Activated CD4-positive, alpha-beta T cell treated with anti-CD3 and anti-CD28 coated beads, Interleukin-2, amount 50 U/mL, for 48 hours (primary cell): ENCODE measurements around the gene RPL41.
A peak's percentile ranks its signal among the peaks of the same experiment; 100 is the strongest.
"Not testable (repeated sequence)": the region's sequence is repeated elsewhere in the genome, so short reads cannot be mapped to it uniquely, and the experiment has no call there.

ENCODE experiments used
- DNase-seq, 2 experiments: peaks; one replicate each; pipeline ENCODE4 v3.0.0-alpha.2; 2020

The RPL41 gene

DNA sequence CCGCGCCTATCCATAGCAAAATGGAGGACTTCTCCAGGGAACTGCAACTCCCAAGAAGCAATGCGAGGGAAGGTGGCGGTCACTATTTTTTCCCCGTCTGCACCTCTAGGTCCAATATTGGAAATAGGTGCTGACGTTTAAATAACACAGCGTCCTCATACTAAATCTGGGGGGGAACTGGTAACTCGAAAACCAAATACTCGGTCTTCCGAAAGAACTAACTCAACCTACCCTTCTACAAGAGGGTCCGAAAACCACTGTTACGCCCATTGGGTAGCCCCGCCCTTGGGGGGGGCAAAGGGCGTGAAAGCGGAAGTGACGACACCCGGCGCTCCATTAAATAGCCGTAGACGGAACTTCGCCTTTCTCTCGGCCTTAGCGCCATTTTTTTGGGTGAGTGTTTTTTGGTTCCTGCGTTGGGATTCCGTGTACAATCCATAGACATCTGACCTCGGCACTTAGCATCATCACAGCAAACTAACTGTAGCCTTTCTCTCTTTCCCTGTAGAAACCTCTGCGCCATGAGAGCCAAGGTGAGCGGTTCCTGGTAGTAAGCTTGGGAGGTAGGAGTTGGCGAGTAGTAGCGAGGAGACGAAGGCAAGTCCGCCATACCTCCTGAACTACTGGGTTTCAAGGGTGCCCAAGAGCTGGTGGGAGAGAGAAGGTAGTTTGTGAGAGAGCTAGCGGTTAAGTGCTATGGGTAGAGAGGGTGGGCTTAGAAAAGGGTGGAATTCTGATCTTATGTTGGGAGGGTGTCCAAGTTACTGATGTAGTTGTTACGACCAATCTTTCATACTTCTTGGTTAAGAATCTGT is at the start of gene RPL41:
RPL41 (plus strand) TSS at position 367 of the 815 bp plus-strand sequence.
- DNase-seq, result peak; percentile 93 to 95

GRCh38 chr12:56071648-56072047 is 44.8 kb upstream of the RPL41 start:
- no peak for DNase-seq

GRCh38 chr12:56074396-56074795 is 42.0 kb upstream of the RPL41 start:
- DNase-seq, result no peak

DNA sequence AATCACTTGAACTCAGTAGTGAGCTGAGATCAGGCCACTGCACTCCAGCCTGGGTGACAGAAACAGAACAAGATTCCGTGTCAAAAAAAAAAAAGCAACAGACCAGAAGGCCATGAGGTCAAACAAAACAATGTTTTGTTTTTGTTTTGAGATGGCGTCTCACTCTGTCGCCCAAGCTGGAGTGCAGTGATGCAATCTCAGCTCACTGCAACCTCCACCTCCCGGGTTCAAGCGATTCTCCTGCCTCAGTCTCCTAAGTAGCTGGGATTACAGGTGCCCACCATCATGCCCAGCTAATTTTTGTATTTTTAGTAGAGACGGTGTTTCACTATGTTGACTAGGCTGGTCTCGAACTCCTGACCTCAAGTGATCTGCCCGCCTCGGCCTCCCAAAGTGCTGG is 38.5 kb upstream of the RPL41 start:
- DNase-seq, result not testable (repeated sequence)

DNA sequence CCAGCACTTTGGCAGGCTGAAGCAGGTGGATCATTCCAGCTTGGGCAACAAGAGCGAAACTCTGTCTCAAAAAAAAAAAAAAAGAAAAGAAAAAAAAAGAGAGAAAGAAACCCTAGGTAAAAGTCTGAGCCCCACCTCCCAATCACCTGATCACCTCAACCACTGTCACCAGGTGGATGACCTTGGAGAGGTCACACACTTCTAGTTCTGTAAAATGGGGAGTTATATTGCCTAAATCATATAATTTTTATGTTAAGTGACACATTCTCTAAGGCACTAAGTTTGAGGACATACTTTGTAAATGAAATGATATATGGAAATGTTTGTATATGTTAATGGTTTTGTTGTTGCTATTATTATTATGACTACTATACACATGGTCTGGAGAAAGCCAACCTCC is 38.0 kb upstream of the RPL41 start:
- DNase-seq, result no peak

- peak; percentile 68 to 74 for DNase-seq
Observed at GRCh38 chr12:56078931-56079722, 37.3 kb upstream of the RPL41 start.

DNA sequence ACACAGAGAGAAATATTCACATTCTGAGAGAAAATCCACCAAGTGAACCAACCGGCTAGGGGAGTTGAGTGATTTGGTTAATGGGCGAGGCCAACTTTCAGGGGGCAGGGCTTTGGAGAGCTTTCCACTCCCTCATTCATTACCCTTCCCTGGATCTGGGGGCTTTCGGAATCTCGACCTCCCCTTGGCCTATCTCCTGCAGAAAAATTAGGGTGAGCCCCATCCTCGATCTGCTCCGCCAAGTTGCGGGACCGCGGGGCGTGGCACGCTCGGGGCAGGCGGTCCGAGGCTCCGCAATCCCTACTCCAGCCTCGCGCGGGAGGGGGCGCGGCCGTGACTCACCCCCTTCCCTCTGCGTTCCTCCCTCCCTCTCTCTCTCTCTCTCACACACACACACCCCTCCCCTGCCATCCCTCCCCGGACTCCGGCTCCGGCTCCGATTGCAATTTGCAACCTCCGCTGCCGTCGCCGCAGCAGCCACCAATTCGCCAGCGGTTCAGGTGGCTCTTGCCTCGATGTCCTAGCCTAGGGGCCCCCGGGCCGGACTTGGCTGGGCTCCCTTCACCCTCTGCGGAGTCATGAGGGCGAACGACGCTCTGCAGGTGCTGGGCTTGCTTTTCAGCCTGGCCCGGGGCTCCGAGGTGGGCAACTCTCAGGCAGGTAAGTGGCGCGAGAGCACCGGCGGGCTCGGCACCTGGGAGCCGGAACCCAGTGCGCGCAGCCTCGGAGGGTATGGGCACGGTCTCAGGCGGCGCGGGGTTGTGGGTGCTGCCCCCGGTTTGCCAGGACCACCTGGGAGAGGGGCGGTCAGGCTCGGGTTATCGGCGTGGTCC is 36.5 kb upstream of the RPL41 start, which contains the start of gene ERBB3:
ERBB3 (plus strand) TSS at position 443 of the 833 bp plus-strand sequence; CDS start at position 579, 136 bp downstream.
- peak; percentile 74 to 82 for DNase-seq

GRCh38 chr12:56080556-56081138 is 35.8 kb upstream of the RPL41 start:
- DNase-seq, result peak in 1 of 2 experiments; percentile 5

DNA sequence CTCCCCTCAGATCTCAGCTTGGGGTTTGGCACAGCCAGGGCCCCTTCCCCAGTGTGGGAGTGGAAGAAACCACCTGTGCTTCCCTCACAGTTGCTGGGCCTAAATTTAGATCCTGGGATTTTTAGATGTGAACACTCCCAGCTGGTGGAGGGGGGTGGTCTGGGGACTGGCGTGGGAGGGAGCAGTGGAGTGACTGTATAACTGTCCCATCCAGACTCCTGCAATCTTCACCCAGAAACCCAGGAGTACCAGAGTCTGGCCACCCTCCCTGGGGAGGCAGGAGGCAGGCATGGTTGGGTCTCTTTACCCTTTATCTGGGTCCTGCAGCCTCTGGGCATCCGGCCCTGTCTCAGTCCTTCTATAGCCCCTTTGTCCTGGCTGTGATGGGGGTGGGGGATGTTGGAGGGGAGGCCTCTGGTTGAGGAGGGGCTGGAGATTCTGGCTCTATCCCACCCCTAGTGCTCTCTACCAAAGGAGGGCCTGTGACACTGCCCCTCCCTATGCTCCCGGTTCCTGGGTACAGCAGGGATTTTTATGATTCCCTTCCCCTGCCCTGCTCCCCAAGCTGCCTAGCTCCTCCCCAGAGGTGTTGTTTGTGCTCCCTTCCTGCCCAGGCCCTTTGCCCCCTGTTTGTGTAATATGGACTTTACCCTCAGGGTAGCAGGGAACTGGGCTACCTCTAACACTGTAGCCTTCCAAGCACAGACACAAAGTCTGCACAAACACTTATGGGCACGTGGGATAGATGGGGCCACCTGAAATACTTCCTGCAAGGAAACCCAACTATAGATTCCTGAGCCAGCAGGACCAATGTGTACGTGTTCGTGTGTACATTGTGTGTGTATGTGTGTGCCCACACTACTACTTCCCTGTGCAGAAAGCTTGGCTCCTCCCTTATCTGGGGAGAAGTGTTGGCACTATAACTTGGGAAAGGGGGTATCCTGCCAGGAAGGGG is 34.8 kb upstream of the RPL41 start:
- no peak for DNase-seq

DNA sequence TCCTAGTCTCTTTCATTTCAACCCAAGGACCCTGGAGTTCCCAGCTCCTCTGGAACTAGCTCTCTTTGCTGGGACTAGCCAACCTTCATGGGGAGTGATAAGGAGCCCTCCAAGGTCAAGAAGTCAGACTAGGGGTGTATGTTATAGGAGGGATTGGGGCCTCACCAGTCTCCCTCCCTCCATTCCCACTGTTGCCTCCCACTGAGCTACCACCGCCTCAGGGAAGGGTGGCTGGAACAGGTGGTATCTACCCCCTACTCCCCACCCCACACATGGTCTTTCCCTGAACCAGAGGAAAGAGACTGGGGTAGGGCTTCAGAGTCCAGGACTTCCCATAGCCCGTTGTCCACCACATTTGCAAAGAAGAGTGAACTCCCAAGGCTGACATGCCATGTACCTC is 34.1 kb upstream of the RPL41 start:
- DNase-seq, result no peak

GRCh38 chr12:56082967-56083366 is 33.5 kb upstream of the RPL41 start:
- DNase-seq, result no peak

DNA sequence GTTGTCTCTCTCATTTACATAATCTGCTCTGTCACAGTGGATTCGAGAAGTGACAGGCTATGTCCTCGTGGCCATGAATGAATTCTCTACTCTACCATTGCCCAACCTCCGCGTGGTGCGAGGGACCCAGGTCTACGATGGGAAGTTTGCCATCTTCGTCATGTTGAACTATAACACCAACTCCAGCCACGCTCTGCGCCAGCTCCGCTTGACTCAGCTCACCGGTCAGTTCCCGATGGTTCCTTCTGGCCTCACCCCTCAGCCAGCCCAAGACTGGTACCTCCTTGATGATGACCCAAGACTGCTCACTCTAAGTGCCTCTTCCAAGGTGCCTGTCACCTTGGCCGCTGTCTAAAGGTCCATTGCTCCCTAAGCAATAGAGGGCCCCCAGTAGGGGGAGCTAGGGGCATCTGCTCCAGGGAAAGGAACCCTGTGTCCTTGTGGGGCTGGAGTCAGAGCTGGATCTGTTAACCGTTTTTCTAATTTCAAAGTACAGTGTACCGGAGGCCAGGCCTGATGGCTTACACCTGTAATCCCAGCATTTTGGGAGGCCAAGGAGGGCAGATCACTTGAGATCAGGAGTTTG is 31.4 kb upstream of the RPL41 start:
- peak; percentile 42 to 57 for DNase-seq

GRCh38 chr12:56086096-56086495 is 30.3 kb upstream of the RPL41 start:
- no peak for DNase-seq

DNA sequence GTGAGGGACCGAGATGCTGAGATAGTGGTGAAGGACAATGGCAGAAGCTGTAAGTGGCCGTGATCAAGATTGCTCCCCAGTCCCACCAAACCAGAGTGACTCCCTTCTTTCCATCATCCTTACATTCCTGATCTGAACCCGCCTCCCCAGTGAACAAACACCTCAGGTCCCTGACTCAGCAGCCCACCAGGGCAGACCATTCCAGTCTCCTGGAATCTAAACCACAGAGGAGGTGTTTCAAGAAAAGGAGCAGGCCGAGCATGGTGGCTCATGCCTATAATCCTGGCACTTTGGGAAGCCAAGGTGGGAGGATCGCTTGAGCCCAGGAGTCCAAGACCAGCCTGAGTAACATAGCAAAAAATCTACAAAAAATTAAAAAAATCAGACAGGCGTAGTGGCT is 29.8 kb upstream of the RPL41 start:
- DNase-seq, result no peak

DNA sequence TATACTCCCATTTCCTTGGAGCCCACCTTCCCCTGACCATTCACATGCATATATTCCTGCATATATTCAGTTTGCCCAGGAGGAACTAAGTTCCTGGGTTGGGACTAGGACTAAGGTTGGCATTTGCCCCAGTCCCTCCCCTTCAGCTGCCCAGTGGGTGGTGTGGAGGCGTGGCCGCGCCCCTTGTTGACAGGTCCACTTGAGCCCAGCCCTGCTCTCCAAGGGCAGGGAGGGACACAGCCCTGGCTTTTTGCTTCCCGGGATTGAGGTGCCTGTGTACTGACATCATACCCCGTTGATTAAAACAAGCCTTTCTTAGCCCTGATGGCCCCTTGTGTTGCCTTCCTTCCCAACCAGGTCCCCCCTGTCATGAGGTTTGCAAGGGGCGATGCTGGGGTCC is 29.2 kb upstream of the RPL41 start:
- no peak for DNase-seq

DNA sequence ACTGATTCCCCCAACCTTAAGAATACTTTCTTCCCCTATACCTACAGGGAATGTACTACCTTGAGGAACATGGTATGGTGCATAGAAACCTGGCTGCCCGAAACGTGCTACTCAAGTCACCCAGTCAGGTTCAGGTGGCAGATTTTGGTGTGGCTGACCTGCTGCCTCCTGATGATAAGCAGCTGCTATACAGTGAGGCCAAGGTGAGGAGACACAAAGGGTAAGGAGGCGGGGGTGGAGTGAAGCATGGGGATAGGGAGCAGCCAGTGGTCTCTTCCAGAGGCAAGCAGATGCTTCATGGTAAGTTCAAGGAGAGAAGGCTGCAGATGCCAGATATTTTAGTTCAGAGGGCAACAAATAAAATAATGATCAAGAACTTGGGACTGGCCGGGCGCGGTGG is 18.7 kb upstream of the RPL41 start:
- no peak for DNase-seq

- no peak for DNase-seq
Observed at GRCh38 chr12:56098592-56098991, 17.8 kb upstream of the RPL41 start.

DNA sequence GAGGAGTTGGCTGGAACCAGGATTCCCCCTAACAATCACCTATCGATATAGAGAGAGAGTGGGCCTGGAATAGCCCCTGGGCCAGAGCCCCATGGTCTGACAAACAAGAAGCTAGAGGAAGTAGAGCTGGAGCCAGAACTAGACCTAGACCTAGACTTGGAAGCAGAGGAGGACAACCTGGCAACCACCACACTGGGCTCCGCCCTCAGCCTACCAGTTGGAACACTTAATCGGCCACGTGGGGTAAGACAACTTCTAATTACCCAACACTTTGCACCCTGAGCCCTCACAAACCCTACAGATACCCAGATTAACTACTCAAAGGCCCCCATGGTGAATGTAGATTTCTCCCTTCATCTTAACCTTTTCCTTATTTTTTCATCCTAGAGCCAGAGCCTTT is 16.6 kb upstream of the RPL41 start:
- DNase-seq, result no peak

- DNase-seq, result no peak
Observed at GRCh38 chr12:56101045-56101444, 15.4 kb upstream of the RPL41 start.

GRCh38 chr12:56102683-56103065 is 13.8 kb upstream of the RPL41 start:
- DNase-seq, result no peak

DNA sequence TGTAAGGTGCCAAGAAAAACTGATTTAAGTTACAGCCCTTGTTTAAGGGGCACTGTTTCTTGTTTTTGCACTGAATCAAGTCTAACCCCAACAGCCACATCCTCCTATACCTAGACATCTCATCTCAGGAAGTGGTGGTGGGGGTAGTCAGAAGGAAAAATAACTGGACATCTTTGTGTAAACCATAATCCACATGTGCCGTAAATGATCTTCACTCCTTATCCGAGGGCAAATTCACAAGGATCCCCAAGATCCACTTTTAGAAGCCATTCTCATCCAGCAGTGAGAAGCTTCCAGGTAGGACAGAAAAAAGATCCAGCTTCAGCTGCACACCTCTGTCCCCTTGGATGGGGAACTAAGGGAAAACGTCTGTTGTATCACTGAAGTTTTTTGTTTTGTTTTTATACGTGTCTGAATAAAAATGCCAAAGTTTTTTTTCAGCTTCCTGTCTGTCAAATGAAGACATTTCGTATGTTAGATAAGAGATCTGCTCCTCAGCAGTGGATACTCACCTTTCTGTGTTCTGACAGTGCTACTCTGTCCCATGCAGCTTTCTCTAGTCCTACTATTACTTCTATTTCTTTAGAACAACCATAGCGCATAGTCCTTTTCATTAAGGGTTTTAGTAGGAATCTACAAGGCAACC is 13.2 kb upstream of the RPL41 start:
- no peak for DNase-seq
